Muscle of back (tissue), 11 donors: ENCODE data around the gene KLHDC3. TPM values are rescaled to one million over a fixed set of nuclear protein-coding genes. Genes with fewer than 3 reads are reported as not detected.

Experiments
- DNase-seq, 3 donors: peaks; one replicate each; pipeline versions ENCODE4 v3.0.0 to v3.0.0-alpha.2; 2013
- polyA plus RNA-seq, 10 donors: library from polyadenylated mRNA; unstranded; fragments of 120-200 nt; gene quantifications; one replicate each; pipeline ENCODE4 v1.2.1, GENCODE V29; 2013; ENCODE audit not compliant: insufficient read length in 10 of 10

KLHDC3 gene
- polyA plus RNA-seq, 10 donors = 157 to 208 (median 190) TPM

DNA sequence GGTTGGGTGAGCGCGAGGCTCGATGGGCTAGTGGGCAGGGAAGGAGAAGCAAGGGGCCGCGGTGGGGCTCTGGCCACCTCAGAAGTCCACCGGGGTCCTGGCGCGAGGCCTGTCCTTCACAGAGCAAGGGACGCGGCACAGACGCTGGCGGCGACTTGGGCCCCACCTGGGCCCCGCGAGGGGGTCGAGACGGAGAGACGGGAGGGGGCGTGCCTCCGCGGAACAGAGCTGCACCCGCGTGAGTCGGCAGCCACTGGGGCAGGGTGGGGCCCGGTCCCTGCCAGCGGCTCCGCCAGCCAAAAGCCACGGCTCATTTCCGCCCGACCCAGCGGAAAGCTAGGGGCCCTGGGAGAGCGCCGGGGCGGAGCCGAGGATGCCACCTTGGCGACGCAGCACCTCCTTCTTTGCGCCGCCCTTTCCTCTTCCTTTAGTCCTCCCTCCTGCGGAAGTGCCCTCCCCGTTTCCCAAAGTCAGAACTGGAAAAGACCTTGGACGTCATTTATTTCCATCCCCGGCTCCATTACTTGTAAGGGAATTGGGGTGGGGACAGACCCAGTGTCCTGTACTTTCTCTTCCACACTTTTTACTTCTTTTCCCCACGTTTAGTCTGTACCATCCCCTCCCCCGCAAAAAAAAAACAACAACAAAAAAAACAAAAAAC is 39.6 kb downstream of the KLHDC3 start, which contains the start of gene CUL7:
Gene CUL7, minus strand, starts transcription at position 307 of the 661 bp plus-strand sequence. CDS start 1,063 bp downstream, outside the sequence.
- peak; percentile 96 to 98 (median 96) for DNase-seq

DNA sequence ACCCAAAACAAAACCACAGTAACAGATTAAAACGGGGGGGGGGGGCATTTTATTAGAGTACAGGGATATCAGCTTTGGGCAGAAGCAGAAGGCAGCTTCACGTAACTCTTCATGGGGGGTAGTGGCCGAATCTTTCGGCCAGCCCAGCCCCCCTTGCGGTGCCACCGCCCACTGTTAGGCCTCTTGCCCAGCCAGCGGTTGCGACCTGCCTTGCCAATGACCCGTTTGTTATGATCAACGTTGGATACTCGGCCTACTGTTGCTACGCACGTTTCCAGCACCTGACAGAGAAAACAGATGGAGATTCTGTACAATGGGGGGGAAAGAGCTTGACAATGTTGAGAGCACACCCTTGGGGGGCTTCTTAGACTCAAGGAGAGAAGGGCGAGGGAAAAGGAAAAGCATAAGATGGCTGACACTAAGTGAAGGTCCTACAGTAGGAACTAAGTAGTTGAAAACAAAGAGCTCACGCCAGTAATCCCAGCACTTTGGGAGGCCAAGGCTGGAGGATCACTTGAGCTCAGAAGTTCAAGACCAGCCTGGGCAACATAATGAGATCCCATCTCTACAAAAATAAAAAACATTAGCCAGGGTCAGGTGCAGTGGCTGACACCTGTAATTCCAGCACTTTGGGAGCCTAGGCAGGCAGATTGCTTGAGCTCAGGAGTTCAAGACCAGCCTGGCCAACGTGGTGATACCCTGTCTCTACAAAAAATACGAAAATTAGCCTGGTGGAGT is 40.3 kb downstream of the KLHDC3 start:
- DNase-seq = peak in 1 of 3 donors; percentile 37

DNA sequence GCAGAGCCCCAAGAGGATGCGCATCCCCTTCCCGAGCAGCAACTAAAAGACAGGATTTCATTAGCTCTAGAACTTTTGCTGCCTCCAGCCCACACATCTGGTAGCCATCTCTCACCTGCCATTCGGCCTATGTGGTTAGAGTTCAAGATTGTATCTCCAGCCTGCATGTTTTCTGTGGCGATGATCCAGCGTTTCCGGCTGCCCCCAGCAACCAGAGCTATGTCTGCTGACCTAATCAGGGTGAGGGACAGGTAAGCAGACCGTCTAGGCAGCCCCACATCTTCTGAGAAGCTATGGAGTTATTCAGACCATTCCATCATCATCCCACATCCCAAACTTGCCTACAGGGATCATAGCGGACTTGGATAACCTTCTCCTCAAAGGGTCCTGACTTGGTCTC is 41.9 kb downstream of the KLHDC3 start:
- no peak for DNase-seq

DNA sequence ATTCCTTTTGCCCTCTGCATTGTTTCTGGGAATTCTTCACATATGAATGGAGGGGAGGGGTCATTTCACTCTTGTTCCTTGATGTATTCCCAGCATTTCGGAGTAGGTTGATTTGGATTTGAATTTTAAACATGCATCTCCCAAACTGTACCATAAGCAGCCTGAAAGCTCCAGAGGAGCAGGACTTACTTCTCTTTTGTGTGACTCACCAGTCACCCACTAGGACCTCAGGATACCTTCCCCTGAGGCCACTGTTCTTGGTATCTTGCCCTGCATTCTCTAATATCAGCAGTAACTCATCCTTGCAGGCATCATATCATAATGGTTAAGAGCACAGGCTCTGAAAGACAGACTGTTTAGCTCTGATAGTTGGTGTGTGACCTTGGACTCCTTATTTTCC is 44.5 kb downstream of the KLHDC3 start:
- DNase-seq = no peak

DNA sequence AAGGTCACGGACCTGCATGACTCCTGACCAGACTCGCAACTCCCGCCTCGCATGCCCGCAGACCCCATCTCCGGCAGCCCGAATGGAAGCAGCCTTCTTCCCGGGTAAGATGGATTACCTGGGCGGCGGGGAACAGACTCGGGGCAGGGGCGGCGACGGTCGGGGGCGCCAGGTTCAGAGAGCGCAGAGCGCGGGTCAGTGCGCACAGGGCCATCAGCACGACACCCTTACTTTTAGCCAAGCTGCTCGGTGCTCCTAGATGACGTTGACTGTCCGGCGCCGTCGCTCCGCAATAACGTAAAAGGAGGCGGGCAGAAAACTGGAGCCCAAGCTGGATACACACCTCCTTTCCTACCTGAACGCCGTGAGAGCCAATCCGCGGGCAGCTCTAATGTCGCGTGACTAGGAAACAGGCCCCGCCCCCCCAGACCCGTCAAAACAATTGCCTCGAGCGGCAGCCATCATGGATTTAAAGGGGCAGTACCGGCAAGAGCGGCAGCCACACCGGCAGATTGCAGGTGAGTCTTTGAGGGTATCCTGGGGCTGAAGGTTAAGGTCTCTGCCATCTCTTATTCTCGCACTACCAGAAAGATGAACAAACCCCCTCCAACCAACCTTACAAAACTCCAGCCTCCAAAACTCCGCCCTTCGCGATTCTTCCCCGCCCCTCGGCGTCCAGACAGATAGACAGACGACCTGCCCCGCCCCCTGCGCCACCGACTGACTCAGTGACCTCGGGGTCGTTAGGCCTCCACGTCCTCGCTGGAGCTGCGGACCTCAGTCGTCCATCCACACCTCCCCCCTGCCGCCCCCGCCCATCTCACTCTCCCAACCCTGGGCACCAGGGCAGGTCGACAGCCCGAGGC is 45.4 kb downstream of the KLHDC3 start, which contains the start of the genes KLC4 and MRPL2:
Gene KLC4, plus strand, starts transcription at position 464 of the 866 bp plus-strand sequence. CDS start 1,705 bp downstream, outside the sequence.
Gene MRPL2, minus strand, starts transcription at position 267 of the 866 bp plus-strand sequence. Its CDS starts 53 bp downstream, at position 214.
- peak; percentile 99 to 100 (median 99) for DNase-seq

DNA sequence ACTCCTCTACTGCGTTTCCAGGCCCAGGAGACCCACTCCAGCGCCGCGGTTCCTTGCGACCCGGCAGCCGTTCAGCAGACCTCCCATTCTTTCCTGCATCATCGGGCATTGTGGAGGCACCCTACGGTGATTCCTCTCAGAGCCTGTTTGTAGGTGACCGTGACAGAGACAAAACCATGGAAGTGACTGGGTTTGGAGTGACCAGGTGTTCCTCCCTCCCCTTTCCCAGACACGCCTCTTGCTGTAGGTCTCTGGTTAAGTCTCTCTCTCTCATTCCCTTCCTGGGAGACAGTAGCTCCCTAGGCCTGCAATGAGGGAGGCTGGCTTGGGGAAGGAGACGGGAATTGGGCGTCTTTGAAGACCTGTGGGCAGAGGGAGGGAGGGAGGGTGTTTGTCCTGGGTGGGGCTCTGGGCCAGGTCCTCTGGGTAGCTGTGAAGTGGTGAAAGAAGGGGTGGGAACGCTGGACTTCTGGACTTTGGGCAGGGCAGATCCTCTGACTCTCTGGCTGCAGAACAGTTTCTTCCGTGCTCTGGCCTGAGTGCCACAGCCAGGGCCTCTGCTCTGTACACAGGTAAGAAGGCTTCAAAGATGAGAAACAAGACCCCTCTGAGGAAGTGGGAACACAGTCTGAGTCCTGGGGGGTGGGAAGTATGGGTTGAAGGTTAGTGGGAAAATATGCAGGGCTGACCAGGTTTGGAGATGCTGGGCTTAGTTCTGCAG is 46.1 kb downstream of the KLHDC3 start:
- DNase-seq = no peak

DNA sequence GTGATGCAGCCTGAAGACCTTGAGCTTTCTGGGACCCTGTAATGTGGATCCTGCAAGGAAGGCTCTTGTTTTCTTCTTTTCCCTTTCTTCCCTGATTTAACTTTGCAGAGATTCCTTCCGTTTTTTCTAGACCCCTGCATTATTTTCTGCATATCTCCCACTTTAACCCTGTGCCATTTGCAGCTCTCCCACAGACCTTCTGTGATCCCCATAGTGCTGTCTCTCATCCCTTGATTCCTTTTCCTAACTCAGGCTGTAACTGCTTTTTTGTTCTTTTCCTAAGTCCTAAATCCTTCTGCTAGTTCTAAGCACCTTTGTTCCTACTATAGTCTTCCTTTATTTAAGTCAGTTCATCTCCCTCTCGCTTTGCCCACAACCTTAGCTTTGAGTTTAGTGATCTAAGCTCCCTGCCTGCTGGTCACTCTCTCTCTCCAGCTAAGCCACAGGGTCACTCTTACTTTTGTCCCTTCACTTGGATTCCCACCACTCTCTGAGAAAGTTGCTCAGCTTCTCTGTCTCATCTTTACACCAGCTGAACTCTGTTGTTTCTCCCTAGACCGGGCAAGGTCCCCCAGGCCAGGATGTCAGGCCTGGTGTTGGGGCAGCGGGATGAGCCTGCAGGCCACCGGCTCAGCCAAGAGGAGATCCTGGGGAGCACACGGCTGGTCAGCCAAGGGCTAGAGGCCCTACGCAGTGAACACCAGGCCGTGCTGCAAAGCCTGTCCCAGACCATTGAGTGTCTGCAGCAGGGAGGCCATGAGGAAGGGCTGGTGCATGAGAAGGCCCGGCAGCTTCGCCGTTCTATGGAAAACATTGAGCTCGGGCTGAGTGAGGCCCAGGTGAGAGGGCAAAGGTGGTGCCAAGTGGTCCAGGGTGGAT is 46.9 kb downstream of the KLHDC3 start:
- no peak for DNase-seq

DNA sequence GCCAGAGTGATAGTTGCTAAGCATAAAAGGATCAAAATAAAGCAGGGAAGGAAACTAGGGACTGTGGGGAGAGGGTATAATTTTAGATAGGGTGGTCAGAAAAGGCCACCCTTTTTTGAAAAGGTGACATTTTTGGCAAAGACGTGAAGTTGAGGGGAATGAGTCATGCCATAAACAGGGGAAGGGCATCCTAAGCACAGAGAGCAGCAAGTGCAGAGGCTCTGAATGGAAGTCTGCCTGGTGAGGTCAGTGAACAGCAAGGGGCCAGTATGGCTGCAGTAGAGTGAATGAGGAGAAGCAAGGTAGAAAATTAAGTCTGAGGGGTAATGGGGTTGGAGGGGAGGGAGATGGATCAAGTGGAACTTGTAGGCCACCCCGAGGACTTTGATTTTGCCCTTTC is 47.8 kb downstream of the KLHDC3 start:
- no peak for DNase-seq

DNA sequence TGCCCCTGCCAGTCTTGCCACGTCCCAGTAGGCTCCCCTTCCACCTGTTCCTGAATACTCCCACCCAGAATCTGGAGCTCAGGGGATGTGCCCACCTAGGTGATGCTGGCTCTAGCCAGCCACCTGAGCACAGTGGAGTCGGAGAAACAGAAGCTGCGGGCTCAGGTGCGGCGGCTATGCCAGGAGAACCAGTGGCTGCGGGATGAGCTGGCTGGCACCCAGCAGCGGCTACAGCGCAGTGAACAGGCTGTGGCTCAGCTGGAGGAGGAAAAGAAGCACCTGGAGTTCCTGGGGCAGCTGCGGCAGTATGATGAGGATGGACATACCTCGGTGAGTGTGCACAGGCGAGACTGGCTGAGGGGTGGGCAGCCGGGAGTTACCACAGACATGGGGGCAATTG is 48.8 kb downstream of the KLHDC3 start:
- DNase-seq = no peak

DNA sequence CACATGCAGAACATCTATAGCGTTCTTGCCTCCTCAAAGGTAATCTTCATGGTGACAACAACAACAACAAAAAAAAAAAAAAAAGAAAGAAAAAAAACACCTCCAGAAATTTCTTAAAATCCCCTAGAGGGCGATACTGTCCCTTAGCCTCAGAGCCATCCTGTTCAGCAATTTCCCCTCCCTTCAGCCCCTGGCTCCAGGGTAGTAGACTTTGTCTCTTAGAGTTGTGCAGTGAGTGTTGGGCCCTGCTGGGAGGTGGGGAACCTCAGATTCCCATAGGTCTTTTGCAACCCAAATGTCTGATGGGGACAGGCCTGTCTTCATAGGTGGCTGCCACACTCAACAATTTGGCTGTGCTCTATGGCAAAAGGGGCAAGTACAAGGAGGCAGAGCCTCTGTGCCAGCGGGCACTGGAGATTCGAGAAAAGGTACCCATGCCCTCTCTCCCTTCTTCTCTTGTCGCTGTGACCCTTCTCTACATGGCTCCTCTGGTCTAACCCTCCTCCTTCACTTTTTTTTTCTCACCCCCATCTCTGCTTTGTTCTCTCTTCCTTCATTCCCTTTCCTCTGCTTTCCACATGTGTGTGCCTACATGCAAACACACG is 56.1 kb downstream of the KLHDC3 start:
- peak in 1 of 3 donors; percentile 55 for DNase-seq

Other genes starting within 250 kb of the KLHDC3 start
- gene BICRAL, start 232.2 kb upstream of the KLHDC3 start, polyA plus RNA-seq = 10 to 100 TPM in 8 of 10 donors, 1 to 10 TPM in 2; 9.0 to 14.8 (median 11.6) TPM
- 10 to 100 TPM; 60.0 to 94.2 (median 75.2) TPM for gene RPL7L1, start 134.6 kb upstream of the KLHDC3 start, polyA plus RNA-seq
- not detected for gene PTCRA, start 98.2 kb upstream of the KLHDC3 start, polyA plus RNA-seq
- gene CNPY3, start 84.8 kb upstream of the KLHDC3 start, polyA plus RNA-seq = 10 to 100 TPM; 21.2 to 43.0 (median 28.6) TPM
- gene GNMT, start 53.5 kb upstream of the KLHDC3 start, polyA plus RNA-seq = under 1 TPM; 0.16 to 0.92 (median 0.44) TPM
- gene PEX6, start 35.1 kb upstream of the KLHDC3 start, polyA plus RNA-seq = 10 to 100 TPM in 9 of 10 donors, 1 to 10 TPM in 1; 8.4 to 27.6 (median 16.2) TPM
- 10 to 100 TPM; 39.5 to 50.4 (median 44.8) TPM for gene PPP2R5D, start 29.7 kb upstream of the KLHDC3 start, polyA plus RNA-seq
- 10 to 100 TPM; 38.5 to 63.2 (median 46.0) TPM for gene MEA1, start 303 bp upstream of the KLHDC3 start, polyA plus RNA-seq
- 10 to 100 TPM; 40.7 to 51.6 (median 47.2) TPM for gene RRP36, start 7.4 kb downstream of the KLHDC3 start, polyA plus RNA-seq
- 10 to 100 TPM; 33.5 to 43.4 (median 37.8) TPM for gene CUL7, start 39.6 kb downstream of the KLHDC3 start, polyA plus RNA-seq
- gene MRPL2, start 45.2 kb downstream of the KLHDC3 start, polyA plus RNA-seq = 10 to 100 TPM; 40.0 to 50.0 (median 41.9) TPM
- 10 to 100 TPM; 18.5 to 34.2 (median 21.2) TPM for gene KLC4, start 45.4 kb downstream of the KLHDC3 start, polyA plus RNA-seq
- gene PTK7, start 62.1 kb downstream of the KLHDC3 start, polyA plus RNA-seq = 100 to 1,000 TPM in 1 of 10 donors, 10 to 100 TPM in 9; 33.3 to 176 (median 57.0) TPM
- 10 to 100 TPM; 33.9 to 64.4 (median 46.8) TPM for gene SRF, start 157.0 kb downstream of the KLHDC3 start, polyA plus RNA-seq
- 10 to 100 TPM; 10.3 to 26.8 (median 17.4) TPM for gene CUL9, start 167.9 kb downstream of the KLHDC3 start, polyA plus RNA-seq
- 10 to 100 TPM; 12.5 to 36.1 (median 17.7) TPM for gene DNPH1, start 215.2 kb downstream of the KLHDC3 start, polyA plus RNA-seq
- under 1 TPM in 9 of 10 donors, not detected in 1; 0.03 to 0.07 (median 0.05) TPM for gene TTBK1, start 229.2 kb downstream of the KLHDC3 start, polyA plus RNA-seq